Lower lobe of right lung (tissue), 2 donors: ENCODE measurements around the gene ASTL. TPM values are rescaled to one million over a fixed set of nuclear protein-coding genes. Genes with fewer than 3 reads are reported as not detected.
A peak's percentile ranks its signal among the peaks of the same experiment; 100 is the strongest.

Source experiments
- ATAC-seq, 2 donors: fragments of 200-7000 bp; cut with Tn5 transposase; one replicate each; pipeline ENCODE4 v1.9.1; 2020 to 2022; ENCODE audit warnings: mild to moderate bottlenecking in 2 of 2, moderate library complexity in 2 of 2
- DNase-seq: peaks from one replicate; pipeline ENCODE4 v3.0.0-alpha.2; 2020
- H3K27ac ChIP-seq: fragments of 200-600 bp; one replicate; pipeline ENCODE4 v1.8.0; 2022
- H3K27me3 ChIP-seq: fragments of 200-600 bp; one replicate; pipeline ENCODE4 v1.8.0; 2022; ENCODE audit warnings: low read depth
- H3K36me3 ChIP-seq: fragments of 200-600 bp; one replicate; pipeline ENCODE4 v1.8.0; 2022; ENCODE audit warnings: mild to moderate bottlenecking
- H3K4me1 ChIP-seq: fragments of 200-600 bp; one replicate; pipeline ENCODE4 v1.8.0; 2022
- H3K4me3 ChIP-seq: fragments of 200-600 bp; one replicate; pipeline ENCODE4 v1.8.0; 2022; ENCODE audit warnings: mild to moderate bottlenecking
- H3K9me3 ChIP-seq: fragments of 200-600 bp; one replicate; pipeline ENCODE4 v1.8.0; 2022
- intact Hi-C: fragments of 100-400 bp; cut with DNase I; formaldehyde crosslinking; loops from one replicate; pipeline ENCODE4 v1.11.0; 2022
- total RNA-seq: library from RNA; stranded (reverse); fragmentation: NEBNext Ultra II Directional; extraction: Animal tissue kit (Norgen Biotek cat#: 25700); gene quantifications from one replicate; pipeline ENCODE4 v1.2.1, GENCODE V29; 2021
- TF ChIP-seq, protein P1 (sequence below): fragments of 200-600 bp; IDR thresholded peaks from one replicate; pipeline ENCODE4 v1.8.0; 2022; ENCODE audit warnings: antibody characterized with exemption, mild to moderate bottlenecking
- donor health status: DM: no; HTN: yes; CAD: no; lungs with severe emphysema.

The ASTL gene
- total RNA-seq, 1 donor from 2014 or later: not detected

DNA sequence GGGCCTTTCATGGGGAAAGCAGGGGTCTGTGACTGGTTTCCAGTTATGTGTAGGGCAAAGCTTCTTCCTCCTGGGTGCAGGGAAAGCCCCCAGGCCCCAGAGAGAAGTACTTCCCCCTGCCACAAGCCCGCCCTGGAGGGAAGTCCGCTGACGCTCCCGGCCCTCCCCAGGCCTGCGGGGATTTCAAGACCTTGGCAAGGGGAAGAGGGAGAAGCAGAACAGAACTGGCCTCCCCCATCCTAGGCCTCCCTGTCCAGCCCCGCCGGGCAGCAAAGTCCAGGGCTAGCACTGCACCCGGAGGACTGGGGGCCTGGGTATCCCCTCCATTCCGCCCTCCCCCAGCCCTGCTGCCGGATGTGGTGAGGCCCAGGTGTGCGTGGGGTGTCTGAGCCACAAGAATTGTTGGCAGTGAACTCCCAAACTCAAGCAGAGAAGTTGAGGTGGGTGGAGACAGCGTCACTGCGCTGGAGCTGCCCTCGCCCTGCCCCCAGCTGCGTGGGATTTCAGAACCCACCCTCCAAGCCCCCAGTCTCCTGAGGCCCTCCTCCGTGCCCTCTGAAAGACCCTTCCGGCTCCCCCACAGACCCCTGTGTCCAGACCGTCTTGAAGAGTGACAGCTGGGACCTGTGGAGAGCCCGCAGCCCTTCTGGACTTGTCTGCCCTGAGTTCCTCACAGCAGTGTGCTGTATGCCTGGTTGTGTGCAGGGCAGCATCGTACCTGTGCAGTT is 8.0 kb upstream of the ASTL start:
- peaks cover 37% of the 10 kb centered on the region for H3K4me1 ChIP-seq
- H3K36me3 ChIP-seq: no peaks in the 10 kb centered on the region
- ATAC-seq (peak; percentile 26 to 57), DNase-seq (peak; percentile 81)
- peak overlapping the region; percentile 64 for H3K4me3 ChIP-seq
- H3K9me3 ChIP-seq: no peaks in the 10 kb centered on the region
- TF ChIP-seq, protein P1, sequence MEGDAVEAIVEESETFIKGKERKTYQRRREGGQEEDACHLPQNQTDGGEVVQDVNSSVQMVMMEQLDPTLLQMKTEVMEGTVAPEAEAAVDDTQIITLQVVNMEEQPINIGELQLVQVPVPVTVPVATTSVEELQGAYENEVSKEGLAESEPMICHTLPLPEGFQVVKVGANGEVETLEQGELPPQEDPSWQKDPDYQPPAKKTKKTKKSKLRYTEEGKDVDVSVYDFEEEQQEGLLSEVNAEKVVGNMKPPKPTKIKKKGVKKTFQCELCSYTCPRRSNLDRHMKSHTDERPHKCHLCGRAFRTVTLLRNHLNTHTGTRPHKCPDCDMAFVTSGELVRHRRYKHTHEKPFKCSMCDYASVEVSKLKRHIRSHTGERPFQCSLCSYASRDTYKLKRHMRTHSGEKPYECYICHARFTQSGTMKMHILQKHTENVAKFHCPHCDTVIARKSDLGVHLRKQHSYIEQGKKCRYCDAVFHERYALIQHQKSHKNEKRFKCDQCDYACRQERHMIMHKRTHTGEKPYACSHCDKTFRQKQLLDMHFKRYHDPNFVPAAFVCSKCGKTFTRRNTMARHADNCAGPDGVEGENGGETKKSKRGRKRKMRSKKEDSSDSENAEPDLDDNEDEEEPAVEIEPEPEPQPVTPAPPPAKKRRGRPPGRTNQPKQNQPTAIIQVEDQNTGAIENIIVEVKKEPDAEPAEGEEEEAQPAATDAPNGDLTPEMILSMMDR: no peak
- intact Hi-C loops: no loop called here
- peaks cover 5% of the 10 kb centered on the region for H3K27me3 ChIP-seq
- H3K27ac ChIP-seq: peak overlapping the region; percentile 58

DNA sequence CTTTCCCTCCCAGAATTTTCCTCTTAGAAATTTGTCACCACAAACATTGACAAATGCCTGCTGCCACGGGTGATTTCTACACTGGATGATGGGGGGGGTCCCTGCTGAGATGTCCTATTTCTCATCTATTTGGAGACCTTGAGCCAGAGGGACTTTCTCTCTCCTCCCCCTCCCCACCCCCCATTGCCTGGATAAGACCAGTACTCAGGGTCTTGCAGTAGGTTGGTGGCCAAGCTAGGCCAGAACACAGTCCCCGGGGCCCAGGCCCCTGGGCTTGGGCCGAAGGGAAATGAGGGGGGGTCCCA is 7.5 kb upstream of the ASTL start:
- TF ChIP-seq, protein P1: no peak
- ATAC-seq (no peak), DNase-seq (no peak)
- H3K27me3 ChIP-seq: peaks cover 5% of the 10 kb centered on the region
- intact Hi-C loops: no loop called here
- no peaks in the 10 kb centered on the region for H3K9me3 ChIP-seq
- no peaks in the 10 kb centered on the region for H3K36me3 ChIP-seq
- H3K4me1 ChIP-seq: peaks cover 37% of the 10 kb centered on the region
- H3K4me3 ChIP-seq: peak overlapping the region; percentile 64
- H3K27ac ChIP-seq: peak overlapping the region; percentile 58

DNA sequence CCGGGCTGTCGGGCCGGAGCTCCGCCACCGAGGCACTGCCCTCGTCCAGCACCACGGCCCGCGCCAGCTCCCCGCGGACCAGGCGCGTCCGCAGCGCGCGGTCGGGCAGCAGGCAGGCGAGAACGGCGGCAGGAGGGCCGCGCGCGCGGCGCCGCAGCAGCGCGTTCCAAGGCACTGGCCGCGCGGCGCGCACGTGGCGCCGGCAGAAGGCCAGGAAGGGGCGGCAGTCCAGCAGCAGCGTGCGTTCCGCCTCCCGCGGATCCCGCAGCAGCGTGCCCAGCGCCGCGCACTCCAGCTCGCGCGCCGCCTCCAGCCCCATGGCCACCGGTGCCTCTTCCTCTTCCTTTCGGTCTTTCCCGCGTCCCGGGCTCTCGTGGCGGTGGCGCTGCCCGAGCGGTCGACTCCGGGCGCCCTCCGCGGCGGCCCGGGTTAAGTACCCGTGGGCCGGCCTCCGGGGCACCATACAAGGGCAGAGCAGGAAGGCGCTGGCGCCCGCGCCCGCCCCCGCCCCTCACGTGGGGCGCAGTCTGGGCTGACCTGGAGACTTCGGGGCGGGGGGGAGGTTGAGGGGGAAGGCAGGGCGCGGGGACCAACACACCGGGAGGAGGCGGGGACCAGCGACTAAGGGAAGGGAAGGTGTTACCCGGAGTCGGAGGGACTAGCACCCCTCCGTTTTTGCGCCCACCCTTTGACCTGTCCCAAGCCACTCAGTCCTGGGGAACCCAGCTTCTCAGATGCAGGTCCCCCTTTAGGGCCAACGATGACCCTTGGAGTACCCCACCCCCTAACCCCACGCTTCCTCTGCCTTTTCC is 6.9 kb upstream of the ASTL start, which contains the start of gene DUSP2:
Gene DUSP2, minus strand, starts transcription at position 405 of the 812 bp plus-strand sequence. Its CDS starts 86 bp downstream, at position 319.
- peak; percentile 88 for DNase-seq
- TF ChIP-seq, protein P1: no peak
- intact Hi-C loops: no loop called here
- H3K4me1 ChIP-seq: peaks cover 37% of the 10 kb centered on the region
- H3K27ac ChIP-seq: peak within 1 kb of the TSS; percentile 58
- H3K27me3 ChIP-seq: peaks cover 5% of the 10 kb centered on the region
- peak within 1 kb of the TSS; percentile 64 for H3K4me3 ChIP-seq
- H3K9me3 ChIP-seq: no peaks in the 10 kb centered on the region
- ATAC-seq: peak; percentile 89 to 90
- no peaks in the 10 kb centered on the region for H3K36me3 ChIP-seq

DNA sequence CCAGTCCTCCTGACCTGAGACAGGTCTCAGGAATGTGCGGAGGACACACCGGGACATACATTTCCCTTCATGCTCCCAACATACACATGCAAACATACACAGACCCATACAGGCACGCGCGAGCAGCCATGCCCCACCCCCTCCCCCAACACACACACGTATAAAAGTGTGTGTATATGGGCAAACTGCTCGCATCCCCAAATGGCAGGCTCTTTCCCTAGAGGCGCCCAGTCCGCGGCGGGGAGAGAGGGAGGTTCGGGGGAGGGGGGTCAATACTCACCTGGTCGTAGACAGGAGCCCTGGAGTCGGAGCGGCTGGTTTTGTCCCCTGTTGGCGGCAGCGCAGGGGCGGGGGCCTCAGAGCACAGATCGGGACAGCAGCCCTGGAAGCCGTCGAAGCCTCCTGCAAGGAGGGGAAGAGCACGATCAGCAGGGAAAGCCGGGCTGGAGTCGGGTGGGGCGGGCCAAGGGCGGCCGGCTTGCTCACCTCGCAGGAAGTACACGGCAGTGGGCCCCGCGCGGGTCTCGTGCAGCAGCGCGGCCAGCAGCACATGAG is 6.3 kb upstream of the ASTL start:
- peaks cover 5% of the 10 kb centered on the region for H3K27me3 ChIP-seq
- no peaks in the 10 kb centered on the region for H3K36me3 ChIP-seq
- intact Hi-C loops: no loop called here
- peaks cover 37% of the 10 kb centered on the region for H3K4me1 ChIP-seq
- no peak for ATAC-seq
- TF ChIP-seq, protein P1: no peak
- H3K27ac ChIP-seq: peak overlapping the region; percentile 58
- DNase-seq: peak; percentile 68
- no peaks in the 10 kb centered on the region for H3K9me3 ChIP-seq
- H3K4me3 ChIP-seq: peak overlapping the region; percentile 64

DNA sequence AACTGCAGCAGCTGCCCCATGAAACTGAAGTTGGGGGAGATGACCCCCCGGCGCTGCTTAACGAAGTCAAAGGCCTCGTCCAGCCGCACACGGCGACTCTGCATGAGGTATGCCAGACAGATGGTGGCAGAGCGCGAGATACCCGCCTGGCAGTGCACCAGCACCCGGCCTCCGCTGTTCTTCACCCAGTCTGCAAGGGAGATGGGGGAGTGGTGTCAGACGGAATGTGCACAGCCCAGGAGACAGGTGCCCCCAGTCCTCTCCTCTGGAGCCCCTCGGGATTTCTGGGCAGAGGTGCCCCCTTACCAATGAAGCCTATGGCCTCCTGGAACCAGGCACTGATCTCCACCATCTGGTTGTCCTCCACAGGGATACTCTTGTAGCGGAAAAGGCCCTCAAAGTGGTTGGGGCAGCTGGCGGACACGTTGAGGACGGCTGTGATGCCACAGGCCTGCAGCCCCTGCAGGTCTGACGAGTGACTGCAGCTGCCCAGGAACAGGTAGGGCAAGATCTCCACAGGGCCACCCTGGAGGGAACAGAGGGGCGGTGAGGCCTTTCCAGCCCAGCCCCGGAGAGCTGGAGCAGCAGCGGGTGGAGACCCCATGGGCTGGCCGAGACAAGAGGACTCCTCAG is 5.7 kb upstream of the ASTL start:
- H3K27me3 ChIP-seq: peaks cover 5% of the 10 kb centered on the region
- H3K36me3 ChIP-seq: no peaks in the 10 kb centered on the region
- peak overlapping the region; percentile 64 for H3K4me3 ChIP-seq
- intact Hi-C loops: no loop called here
- DNase-seq (peak; percentile 44), ATAC-seq (no peak)
- TF ChIP-seq, protein P1: no peak
- H3K4me1 ChIP-seq: peaks cover 36% of the 10 kb centered on the region
- H3K9me3 ChIP-seq: no peaks in the 10 kb centered on the region
- no peak overlapping the region for H3K27ac ChIP-seq
